Activated CD4-positive, alpha-beta T cell treated with anti-CD3 and anti-CD28 coated beads, Interleukin-2, amount 50 U/mL, for 4 hours (primary cell): ENCODE measurements around the gene EPHA4.

Experiments used
- DNase-seq, 2 experiments: peaks; one replicate each; pipeline ENCODE4 v3.0.0-alpha.2; 2020

The EPHA4 gene

DNA sequence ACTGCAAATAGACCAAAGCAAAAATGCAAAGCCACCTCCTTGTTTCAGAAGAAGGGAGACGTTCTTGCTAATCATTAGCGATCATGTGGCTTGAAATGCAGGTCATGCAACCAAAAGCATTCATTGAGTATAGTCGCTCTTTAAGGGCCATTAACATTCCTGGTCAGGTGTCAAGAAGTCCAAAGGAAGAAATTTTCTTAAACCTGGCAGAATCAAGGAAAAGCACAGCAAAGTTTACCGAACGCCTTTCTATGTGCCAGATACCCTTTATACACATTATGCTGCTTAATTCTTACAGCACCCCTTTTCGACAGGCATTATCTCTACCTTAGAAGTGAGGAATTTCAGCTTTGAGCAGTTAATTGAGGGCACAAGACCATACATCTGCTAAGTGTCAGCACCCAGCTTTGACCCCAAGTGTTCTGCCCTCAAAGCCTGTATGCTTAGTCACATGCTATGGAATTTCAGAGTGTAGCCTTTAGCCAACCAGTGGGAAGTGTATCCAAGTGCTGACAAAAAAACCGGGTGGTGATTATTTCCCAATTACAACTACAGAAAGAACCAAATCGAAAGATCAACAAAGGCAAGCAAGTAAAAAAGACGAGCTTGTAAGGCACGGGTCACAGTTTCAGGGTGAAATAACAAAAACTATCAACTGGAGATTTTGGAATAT lies 70.8 kb downstream of the EPHA4 start:
- DNase-seq = no peak

GRCh38 chr2:221500501-221501209 lies 71.4 kb downstream of the EPHA4 start:
- DNase-seq = no peak

DNA sequence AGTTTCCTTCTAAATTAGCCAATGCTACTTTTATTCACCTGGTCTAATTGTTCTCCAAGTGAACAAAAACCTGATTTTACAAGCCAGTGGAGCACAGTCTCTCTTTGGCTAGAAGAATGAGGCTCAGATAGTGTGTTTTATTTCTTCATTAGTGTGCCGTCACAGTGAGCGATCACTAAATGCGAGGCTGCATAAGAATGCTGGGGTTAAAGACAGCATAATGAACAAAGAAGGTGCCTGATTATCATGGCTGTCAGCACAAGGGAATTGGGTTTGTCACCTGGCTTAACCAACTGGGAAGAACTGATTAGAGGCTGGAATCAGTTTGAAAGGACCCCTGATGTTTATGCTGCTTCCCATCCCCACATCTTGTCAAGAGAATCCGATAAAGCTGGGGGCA lies 76.4 kb downstream of the EPHA4 start:
- DNase-seq = no peak

DNA sequence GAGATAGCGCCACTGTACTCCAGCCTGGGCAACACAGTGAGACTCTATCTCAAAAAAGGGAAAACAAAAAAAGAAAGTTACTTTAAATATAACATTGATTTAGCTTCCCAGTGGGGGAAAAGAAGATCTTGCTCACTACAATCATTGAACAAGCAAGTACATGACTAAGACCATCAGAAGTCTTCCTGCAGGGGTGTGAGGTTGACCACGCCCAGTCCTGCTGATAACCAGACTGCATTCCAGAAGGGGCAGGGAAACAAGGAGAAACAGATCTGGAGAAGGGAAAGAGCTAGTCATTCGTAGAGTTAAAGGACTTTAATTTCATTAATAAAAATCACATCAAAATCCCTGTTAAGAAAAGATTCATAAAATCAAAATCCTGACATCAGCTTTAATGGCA lies 77.5 kb downstream of the EPHA4 start:
- DNase-seq = no peak

DNA sequence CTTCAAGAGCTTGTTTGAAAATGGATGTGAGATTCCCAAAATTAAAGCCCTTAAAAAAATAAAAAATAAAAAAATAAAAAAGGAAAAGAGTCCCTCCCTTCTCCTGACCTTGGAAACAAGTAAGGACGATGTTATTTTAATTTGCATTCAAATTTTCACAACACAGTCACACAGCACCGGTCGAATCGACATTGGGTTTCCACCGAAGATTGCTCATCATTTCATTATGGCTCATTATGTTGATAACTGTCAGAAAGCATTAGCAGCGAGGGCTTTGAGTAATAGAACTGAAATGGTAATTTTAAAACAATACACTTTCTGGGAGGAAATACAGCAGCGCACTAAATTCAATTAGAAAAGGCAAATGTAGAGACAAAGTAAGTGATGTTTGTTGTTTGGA lies 78.7 kb downstream of the EPHA4 start:
- no peak for DNase-seq

DNA sequence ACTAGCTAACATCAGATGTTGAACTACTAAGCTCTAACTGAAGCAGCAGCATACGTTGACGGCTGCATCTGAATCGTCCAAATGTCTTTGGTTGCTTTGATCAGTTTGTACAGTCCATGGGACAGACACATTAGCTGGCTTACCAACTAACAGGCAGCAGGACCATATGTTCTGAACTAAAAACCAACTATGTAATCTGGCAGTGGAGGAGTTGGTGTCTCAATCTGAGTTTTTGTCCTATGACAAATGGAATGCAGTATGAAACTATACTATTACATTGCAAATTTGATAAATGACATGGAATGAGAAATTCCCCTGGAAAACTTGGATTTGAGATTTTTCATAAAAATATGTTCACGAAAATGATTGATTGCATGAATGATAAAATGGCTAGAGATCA lies 79.5 kb downstream of the EPHA4 start:
- DNase-seq = no peak

- DNase-seq = no peak
Observed at GRCh38 chr2:221490506-221491060, 81.5 kb downstream of the EPHA4 start.

DNA sequence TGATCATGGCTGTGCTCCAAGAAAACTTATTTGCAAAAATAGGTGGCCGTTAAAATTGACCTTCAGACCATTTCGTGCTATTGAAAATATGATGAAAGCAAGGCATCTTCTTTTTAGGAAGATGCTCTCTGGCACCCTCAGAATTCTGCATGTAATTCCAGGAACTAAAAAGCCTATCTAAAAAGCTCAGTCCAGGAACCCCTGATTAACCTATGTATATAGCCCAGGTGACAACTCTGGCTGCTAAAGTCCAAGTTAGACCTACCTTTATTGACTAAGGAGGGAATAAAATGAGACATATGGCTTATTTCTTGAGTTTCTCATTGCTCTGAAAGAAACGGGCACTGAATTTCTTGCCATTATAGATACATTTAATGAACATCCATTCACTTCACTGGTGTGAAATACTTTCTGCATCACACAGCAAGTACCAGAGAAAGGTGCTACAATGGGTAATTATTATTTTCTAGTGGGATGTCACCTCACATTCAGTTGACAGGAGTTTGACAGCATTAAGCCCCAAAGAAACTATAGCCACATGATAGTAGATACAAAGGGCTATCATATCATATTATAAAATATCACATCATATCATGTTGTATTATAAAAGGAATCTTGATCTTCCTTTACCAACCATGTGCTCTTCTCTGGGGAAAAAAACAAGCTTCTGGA lies 83.8 kb downstream of the EPHA4 start:
- no peak for DNase-seq

DNA sequence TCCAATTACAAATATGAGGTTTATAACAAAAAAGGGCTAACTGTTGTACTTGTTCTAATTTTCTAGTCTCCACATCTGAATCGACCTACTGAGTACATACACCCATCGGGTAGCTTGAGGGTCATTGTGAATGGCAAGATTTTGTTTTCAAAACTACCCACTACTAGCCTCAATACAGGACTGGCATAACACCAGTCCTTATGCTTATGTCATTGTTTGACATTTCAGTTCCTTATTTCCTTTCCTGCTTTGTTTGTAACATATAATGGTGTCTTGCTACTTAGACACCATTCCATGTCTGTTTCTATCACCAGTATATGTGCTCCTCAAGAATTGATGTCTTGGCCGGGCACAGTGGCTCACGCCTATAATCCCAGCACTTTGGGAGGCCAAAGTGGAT lies 86.0 kb downstream of the EPHA4 start:
- DNase-seq = no peak

DNA sequence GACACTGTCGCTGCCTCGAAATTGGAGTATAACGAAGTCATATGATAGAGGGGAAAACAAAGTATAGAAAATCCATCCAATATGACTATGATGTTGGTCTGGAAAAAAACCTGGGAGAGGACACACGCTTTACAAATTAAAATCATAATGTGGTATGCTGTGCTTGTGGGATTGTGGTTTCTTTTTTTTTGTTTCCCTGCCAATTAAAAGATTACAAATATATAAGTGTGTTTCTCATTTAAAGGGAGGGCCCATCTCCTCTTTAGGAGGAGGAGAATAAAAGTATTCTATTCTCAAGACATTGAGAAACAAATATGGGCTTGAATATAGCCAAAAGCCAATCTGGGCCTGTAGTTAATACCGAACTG lies 86.6 kb downstream of the EPHA4 start:
- DNase-seq = no peak

- no peak for DNase-seq
Observed at GRCh38 chr2:221484761-221485502, 87.2 kb downstream of the EPHA4 start.

DNA sequence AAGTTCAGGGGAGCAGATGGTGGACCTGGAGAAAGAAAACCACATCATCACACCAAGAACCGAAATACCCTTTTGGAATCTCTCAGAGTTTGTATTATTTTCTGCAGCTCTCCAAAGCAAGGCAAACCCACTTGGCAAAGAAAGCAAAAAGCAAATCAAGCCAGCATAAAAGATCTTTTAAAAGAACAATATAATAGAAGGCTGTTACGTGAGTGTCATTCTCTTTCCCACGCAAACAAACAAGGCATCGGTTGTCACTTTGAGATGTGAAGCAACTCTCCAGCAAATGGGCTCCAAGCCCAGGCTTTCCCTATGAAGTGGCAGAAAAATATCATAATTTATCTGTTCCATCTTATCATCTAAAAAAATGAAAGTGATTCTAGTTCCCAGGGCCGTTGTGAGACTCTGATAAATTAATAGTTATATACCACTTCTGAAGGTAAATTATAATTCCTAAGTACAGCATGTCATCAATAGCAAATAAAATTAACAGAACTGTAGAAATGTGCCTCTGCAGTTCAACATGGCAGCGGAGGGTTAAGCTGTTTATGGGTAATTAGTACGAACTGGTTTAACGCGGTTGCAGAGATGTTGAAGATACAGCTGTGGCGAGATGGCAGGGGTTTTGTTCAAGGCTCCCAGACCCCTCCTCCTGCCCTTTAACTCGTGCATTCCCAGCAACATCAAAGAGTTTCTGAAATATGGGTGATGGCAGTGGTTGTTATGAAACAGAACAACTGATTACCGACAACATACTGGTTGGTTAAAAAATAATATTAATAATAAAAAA lies 89.2 kb downstream of the EPHA4 start:
- DNase-seq = no peak

DNA sequence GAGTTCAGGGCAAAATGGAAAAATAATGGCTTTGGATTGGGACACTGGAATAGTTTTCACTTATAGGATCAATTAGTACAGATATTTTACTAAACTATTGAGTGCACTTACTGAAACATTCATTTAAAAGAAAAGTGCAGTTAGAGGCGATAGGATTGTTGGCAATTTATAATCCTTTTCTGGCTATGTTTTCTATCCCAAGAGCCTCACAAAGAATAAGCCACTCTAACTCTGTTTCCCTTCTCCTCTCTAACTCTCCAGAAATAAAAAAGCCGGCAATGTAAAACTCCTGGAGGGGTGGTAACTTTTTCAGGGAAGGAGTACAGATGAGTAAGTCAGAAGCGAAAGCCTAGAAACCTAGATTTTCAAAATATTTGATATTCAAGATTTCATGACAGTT lies 91.3 kb downstream of the EPHA4 start:
- no peak for DNase-seq

GRCh38 chr2:221480163-221480562 lies 91.9 kb downstream of the EPHA4 start:
- no peak for DNase-seq

GRCh38 chr2:221478485-221478863 lies 93.6 kb downstream of the EPHA4 start:
- DNase-seq = no peak

DNA sequence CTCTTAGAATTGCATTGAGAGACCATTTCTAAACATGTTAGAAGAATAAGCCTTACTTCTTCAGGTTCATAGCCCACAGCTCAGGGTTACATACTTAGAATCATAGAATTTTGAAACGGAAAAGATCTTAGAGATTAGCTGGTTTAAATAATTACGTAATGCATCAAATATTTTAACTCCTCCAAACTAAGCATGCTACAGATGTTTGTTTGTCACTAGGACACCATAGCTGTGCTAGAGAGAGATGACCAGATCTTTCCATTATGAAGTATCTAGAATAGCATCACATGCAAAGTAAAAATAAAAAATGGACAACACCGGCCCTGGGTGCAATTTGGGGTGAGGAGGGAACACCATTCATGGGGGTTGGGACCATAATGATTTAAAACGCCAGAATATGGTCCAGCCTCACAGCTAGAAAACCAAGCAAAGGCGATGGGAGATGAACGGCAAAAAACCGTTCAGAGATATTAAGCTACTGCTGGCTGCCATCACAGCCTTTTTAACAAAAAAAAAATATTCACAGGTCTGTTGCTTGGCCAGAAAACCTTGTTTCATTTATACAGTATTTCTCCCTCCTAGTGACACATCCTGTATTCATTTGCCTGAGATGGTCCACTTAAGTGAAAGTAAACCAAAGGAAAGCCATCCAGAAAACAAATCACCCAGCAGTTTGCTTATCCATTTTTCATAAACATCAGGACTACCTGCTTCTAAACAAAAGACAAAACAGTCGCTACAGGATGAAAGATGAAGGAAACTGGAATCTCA lies 94.2 kb downstream of the EPHA4 start:
- DNase-seq = no peak

- no peak for DNase-seq
Observed at GRCh38 chr2:221476195-221476594, 95.9 kb downstream of the EPHA4 start.

DNA sequence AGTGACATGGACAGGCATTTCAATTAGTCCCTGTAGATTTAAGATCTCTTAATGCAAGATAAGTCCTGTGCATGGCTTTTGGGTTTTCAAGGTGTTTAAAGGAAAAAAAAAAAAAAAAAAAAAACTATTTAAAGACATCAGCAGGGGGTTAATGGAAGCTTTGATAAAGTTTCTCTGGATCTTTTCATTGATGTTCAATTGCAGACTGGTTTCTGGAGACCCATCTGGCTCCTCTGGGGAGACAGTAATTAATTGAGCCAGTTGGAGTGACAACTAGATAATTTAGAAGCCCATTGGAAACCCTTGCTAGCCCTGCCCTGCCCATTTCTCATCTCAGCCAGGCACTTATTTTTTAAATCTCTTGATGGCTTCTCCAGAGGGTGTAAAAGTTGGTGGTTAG lies 98.7 kb downstream of the EPHA4 start:
- no peak for DNase-seq

- no peak for DNase-seq
Observed at GRCh38 chr2:221468317-221468716, 103.8 kb downstream of the EPHA4 start.

DNA sequence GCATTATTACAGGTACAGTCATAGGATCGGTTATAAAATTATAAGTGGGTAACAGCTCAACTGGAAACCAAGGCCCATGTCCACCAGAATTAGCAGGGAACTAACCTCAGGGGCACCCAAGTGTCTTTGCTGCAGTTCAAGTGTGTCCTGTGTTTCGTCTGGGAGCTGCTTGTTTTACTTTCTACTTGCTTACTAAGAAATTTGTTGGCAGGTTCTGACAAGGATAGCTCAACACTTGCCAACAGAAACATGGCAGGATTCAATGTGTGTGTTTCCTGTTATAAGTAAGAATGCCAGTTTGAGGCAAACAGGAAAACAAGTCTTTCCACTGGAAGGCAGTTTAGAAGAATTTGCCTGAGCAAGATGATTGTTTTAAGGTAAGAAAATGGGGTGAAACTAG lies 104.5 kb downstream of the EPHA4 start:
- DNase-seq = no peak

DNA sequence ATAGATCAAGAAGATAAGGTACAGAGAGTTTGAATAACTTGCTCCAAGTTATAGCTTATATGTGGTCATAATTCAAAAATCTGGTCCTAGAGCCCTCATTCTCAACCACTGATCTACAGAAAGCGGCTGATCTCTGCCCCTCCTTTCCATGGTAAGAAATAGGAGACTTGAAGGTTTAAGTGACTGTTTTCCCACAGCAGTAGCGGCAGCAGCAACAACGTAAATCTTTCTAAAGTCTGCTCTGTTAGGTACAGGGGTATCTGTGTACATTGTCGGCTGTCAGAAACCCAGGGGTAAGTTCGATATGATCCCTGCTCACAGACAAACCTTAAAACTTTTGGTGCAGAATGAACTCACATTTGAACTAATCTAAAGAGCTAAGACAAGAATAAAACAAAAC lies 105.4 kb downstream of the EPHA4 start:
- DNase-seq = no peak

- DNase-seq = no peak
Observed at GRCh38 chr2:221465776-221466175, 106.3 kb downstream of the EPHA4 start.
